Activated CD4-positive, CD25-positive, alpha-beta regulatory T cell treated with anti-CD3 and anti-CD28 coated beads, Interleukin-2, amount 50 U/mL, for 16 hours (primary cell): ENCODE measurements around the gene SUPT20H.
"Not testable (repeated sequence)": the region's sequence is repeated elsewhere in the genome, so short reads cannot be mapped to it uniquely, and the experiment has no call there.

Source experiments
- DNase-seq: peaks from one replicate; pipeline ENCODE4 v3.0.0-alpha.2; 2020; ENCODE audit warnings: low read depth, low spot score

The SUPT20H gene

DNA sequence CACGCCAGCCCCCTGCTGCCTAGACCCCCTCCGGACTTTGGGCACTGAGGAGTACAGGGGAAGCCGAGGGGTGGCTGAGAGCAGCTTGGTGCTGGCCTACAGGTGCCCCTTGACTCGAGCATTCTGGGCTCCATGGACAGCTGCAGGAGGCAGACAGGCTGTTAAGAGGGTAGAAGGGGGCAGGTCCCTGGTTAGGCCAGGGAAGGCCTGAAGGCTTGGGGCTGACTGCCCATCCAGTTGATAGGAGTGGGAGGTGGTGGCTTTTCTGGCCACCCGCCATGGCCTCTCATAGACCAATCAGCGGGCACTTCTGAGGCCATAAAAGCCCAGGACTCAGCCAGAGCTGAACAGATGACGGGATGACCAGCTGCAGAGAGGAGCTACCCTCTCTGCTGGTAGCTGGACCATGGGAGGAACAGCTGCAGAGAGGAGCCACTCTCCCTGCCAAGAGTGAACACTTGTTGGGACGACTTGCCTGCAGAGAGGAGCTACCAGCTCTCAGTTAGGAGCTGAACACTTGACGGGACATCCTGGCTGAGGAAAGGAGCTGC, 10.7 kb upstream of the SUPT20H start:
- DNase-seq, result no peak

DNA sequence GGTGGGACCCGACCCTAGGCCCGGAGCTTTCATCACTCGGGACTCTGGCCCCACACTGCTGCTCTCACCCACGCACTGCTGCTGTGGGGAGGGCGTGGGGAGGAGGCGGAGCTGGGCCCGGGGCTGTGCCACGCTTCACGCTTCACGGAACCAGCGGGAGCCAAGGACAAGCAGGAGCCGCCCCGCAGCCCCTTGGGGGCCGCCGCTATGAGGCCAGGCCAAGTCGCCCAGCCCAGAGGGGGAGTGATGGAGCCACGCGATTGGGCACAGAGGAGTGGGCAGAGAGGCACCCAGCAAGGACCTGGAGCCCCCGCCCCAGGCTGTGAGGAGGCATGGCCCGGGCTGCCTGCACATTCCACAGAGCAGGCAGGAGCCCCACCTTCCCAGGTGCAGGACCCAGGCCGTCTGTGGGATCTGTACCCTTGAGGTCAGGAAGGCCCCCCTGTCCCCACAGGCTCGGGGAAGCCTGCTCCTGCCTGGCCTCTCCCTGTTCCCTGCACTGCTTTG, 10.2 kb upstream of the SUPT20H start:
- no peak for DNase-seq

DNA sequence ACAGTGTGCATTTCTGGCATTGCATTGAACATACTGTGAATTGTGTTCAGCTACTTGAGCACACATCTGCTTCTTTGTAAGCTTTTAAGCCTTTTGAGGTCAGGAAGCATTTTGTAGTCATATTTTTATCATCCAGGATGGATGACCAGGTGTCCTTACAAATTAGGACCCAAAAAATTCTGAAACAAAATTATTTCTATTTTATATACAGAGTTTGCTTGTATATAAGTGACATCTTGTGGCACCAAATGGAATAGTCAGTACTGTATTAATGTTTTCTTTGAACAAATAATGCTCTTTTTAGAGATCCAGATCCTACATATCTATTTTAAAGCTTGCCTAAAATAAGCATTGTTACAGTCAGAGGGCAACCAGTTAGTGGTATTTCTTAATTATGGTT, 9.5 kb upstream of the SUPT20H start:
- DNase-seq, result no peak

DNA sequence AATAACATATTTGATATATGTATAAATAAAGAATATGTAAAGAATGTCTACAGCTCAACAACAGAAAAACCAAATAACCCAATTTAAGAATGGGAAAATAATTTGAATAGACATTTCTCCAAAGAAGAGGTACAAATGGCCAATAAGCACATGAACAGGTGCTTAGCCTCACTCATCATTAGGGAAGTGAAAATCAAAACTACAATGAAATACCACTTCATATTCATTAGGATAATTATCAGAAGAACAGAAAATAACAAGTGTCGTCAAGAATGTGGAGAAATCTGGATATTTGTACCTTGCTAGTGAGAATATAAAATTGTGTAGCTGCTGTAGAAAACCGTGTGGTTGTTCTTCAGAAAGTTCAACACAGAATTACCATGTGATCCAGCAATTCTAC, 8.4 kb upstream of the SUPT20H start:
- no peak for DNase-seq

DNA sequence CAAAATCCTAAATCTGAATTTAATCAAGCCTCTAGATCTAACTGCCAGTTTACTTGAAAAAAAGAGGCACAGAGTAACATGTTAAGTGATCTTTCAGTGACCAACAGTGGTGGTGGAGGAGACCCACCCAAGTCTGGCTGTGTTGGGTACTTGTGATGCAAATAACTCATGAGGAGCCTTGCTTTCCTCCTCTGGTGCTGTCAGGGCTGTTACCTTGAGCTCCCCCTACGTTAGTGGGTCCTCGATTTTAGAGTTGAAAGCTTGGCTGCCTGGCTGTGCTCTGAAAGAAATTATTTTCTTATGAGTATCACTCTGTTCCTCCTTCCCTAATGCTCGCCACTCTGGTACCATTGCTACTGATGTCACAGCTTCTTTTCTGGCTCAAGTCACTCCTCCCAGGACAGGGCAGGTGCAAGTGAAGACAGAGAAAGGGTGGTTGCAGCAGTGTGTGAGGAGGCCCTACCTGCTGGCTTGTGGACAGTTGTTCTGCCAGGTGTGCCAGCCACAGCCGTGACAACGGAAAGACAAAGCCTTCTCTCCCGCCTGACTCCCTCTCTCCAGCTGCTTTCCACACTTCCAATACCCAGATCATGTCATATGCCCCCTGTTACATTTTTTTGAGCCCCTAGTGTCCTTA, 6.5 kb upstream of the SUPT20H start:
- no peak for DNase-seq

DNA sequence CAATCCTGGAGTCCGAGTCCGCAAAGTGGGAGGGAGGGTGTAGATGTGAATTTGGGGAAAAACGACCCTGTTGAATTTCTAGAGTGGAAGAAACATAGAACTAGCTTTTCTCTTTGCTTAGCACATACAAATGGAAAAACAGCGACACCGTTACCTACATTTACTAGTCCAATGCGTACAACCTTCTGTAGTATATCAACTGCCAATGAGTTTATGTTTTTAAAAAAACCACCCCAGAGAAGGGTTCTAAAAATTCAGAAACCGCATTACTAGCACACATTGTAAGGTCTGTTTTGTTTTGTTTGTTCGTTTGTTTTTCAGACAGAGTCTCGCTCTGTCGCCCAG, 332 bp upstream of the SUPT20H start:
- DNase-seq, result no peak

DNA sequence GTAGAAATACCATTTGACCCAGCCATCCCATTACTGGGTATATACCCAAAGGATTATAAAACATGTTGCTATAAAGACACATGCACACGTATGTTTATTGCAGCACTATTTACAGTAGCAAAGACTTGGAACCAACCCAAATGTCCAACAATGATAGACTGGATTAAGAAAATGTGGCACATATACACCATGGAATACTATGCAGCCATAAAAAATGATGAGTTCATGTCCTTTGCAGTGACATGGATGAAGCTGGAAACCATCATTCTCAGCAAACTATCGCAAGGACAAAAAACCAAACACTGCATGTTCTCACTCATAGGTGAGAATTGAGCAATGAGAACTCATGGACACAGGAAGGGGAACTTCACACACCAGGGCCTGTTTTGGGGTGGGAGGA, 3.3 kb downstream of the SUPT20H start:
- not testable (repeated sequence) for DNase-seq

DNA sequence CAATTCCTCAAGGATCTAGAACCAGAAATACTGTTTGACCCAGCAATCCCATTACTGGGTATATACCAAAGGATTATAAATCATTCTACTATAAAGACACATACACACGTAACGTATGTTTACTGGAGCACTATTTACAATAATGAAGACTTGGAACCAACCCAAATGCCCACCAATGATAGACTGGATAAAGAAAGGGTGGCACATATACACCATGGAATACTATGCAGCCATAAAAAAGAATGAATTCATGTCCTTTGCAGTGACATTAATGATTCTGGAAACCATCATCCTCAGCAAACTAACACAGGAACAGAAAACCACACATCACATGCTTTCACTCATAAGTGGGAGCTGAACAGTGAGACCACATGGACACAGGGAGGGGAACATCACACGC, 6.4 kb downstream of the SUPT20H start:
- not testable (repeated sequence) for DNase-seq

DNA sequence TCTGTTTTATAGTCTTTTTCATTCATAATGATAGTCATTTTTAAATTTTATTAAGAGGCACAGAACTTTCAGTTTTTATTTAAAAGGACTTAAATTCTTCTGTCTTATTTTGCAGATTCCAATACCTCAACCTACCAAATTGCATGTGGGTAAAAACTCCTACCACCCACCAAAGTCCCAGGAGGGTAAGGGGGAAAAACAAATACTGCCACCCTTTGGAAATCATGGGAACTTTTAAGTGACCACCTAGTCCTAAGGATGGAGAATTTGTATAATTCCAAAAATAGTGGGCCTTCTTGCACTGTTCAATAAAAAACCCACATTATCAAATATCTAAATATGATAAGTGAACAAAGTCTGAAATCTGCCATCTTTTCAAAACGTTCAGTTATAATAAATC, 9.7 kb downstream of the SUPT20H start:
- DNase-seq, result no peak

DNA sequence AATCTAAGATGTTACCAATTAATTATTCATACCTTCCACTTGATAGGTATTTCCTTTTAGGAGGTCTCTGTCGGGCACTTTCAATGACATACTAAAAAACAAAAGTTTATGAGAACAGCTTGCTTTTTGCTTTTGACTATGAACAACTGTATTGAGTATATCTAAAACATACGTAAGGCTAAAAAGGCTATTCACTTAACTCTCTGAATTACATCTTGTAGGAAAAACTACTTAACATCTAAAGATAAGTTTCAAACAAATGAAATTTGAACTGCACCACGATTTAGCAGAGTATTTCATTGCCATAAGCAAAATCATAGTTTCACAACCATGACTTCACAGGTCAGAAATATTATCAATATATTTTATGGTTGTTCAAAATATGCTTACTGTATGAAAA, 11.6 kb downstream of the SUPT20H start:
- DNase-seq, result no peak

DNA sequence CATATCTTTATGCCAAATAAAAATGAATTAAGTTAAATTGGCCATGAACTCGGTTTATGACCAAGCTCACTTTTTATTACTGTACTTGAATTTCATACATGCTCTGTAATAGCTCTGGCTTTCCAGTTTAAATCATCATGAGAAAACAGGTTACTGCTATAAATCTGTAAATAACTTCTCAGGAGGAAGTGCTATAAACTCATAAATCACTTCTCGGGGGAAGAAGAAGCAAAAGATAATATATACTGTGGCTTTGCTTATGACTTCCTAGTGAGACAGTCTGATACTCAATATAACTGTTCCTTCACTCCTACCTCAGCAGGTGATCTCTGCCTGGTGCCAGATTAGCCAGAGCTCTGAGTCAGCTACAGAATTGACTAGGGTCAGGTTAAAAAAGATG, 12.5 kb downstream of the SUPT20H start:
- DNase-seq, result no peak

DNA sequence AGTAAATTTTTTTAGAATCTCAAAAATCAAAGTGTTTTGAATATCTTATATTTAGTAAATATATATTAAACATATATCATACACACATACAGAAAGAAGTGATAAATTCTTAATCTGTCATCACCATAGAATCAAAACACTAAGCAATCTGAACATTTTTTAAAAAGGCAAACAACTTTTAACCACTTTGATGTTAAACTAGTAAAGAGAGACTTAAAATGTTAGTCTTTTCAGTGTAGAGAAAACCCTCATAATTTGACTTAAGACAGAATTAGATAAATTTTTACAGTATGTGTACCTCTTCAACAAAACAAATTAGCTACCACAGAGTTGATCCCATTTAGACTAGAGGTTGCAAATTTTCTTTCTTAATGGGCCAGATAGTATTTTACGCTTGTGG, 13.4 kb downstream of the SUPT20H start:
- no peak for DNase-seq

DNA sequence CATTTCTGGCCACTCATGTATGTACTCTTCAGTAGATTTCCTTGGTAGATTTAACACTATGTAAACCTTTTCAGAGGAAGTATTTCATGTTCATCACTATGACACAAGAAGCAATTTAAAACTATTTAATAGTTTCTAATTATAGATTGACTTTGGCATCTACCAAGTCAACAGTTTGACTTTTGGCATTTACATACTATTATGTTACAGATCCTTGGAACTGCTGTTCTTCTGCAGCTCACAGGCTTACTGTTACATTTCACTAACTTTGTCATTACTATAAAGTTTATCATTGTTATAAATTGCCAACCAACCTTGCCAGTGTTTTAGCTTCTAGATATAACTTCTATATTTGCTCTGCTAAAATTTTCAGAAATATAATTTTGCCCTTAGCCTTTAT, 18.7 kb downstream of the SUPT20H start:
- no peak for DNase-seq

DNA sequence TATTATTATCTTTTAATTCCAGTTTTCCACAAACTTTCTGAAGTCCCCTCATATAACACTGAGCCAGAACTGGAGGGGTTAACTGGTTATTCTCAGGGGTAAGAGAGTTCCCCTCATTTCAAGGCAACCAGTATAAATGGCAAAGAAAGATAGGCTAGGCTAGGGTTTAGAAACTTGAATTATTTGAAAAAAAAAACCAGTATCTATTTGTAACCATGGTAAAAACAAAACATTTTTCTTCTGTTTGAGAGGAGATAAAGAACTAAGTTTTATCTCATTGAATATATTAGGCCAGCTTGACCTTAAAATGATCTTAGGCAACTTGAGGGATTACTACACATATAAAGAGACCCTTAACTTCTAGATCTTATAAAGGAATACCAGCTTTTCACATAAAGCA, 19.6 kb downstream of the SUPT20H start:
- no peak for DNase-seq

DNA sequence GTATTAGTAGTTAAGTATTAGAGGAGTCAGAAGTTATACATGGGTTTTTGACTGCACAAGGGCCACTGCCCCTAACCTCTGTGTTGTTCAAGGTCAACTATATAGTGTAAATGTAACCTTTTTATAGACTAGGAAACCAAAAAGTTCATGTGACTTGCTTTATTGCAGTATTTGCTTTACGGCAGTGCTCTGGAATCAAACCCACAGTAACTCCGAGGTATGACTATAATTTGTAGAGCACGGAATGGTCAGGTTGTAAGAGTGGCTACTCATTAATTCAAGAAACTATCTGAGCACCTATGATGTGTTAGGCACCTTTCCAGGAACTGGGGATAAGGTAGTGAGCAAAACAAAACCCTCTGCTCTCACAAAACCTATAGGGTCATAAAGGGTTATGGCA, 22.2 kb downstream of the SUPT20H start:
- no peak for DNase-seq

DNA sequence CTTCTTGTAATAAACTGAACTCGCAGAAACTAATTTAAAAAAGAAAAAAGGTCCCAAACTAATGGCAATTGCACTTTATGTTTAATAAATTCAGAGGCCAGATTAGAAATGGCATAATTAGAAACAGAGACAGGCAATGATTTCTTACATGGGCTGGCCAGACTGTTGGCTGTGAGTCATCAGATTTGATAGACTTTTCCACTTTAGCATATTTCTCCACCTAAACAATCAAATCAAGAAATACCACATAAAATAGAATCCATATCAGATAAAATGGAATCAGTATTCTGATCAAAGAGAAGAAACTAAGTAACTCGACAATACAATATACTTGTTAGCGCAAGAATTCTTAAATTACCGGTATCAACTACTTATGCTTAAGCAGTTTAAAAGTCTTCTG, 29.9 kb downstream of the SUPT20H start:
- DNase-seq, result no peak

DNA sequence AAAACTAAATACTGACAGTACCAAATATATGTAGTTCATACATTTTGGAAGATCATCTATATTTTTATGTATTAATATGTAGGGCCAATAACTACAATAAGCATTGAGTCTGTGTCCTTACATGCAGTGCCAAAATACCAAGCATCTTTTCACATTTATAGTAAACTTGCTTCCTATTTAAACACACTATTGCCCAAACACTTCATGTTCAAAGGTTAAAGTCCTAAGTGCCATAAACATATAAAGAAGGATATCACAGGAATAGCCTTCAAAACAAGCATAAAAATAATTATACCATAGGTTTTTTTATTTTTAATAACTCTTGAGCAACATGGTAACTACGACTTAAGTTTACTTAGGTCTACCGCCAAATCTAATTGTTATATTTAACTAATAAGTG, 31.8 kb downstream of the SUPT20H start:
- no peak for DNase-seq

DNA sequence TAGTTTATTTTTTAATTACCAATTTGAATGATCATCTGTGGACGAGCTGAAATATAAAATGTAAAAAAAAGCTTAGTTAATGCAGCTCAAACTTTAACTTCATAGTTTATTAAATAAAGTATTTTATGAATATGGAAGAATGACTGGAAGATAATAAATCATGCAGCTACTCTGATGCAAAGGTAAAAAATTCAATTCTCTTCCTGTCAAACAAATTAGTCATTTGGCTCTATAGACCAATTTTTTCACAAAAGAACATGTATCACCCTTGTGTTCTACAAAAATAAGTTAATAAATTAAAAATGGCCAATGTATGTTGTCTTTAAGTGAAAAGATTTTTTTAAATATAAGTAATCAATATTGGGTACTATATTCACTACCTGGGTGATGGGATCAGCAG, 32.7 kb downstream of the SUPT20H start:
- no peak for DNase-seq

DNA sequence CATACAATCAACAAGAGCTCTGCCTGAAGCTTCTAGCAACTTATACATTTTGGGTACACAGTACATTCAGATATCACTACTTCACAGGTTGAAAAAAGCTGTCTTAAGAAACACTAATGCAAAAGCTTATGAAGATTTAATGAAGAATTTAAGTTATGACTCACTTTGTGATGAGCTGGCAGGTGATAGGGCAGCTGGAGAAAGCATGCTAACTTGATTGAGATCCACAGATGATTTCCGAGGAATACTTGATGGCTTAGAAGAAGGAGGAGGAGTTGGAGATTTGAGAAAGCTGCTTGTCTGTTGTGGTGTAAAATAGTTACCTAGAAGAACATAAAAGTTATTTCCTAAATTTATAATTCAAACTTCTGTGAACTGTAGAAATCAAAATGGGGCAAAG, 35.6 kb downstream of the SUPT20H start:
- no peak for DNase-seq

DNA sequence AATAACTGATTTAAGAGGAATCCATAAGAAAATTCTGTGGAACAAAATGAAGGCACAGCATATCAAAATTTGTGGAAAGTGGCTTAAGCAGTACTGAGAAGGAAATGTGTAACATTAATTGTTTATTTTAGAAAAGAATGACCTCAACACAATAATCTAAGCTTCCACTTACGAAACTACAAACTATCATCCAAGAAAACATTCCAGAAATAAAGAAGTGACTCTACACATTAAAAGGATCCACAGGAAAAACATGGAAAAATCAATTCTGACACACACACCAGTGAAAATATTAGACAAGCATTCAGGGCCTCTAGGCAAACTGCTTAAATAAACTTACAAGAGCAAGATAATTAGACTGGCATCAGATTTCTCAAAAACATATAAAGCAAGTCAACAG, 44.9 kb downstream of the SUPT20H start:
- DNase-seq, result no peak

DNA sequence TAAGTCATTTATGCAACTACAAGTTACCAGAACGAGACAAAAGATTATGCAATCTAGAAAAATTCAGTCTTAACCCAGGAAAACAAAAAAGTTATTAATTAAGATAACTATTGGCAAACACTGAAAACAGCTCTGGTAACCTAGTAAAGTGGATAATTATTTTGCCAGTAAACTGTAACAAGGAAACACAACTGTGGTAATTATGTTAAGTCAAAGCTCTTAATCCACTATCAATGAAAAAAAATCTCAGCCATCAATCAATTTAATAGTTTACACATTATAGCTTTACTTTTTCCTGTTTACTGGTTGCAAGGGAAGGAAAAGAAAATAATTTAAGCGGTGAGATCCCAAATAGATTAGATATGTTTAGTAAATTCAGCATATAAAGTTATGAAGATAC, 47.7 kb downstream of the SUPT20H start:
- DNase-seq, result no peak

DNA sequence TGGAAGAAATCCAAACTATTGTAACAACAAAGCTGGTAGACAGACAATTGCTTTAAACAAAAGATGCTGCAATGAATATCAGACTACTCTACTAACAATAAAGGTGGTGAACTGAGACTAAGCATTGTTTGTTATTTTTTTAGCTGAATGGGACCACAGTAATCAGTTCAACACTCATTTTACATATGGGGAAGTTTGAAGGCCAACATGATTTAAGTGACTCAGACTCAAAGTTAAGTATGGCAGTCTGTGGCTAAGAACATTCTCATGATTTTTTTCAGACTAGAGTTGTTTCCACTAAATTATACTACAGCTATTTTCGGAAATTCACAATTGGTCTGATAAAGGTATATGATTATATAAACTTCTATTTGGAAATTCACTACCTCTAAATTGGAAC, 48.5 kb downstream of the SUPT20H start:
- no peak for DNase-seq

DNA sequence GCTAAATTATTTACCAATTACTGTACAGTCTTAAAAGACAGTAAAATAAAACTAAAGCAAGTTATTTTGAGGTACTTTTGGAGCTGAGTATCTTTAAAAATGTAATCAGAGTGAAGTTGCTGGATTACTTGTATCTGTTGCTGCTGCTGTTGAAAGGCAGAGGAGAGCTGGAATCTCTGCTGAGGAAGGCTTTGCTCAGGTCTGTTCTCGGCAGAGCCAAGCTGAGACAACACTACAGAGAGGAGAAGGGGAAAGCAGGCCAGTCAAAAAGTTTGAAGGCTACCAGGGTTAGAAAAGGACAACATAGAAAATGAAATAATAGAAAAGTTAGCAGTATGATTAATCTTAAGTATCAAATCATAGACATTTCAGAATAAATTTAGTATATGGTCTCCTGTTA, 49.1 kb downstream of the SUPT20H start:
- no peak for DNase-seq

DNA sequence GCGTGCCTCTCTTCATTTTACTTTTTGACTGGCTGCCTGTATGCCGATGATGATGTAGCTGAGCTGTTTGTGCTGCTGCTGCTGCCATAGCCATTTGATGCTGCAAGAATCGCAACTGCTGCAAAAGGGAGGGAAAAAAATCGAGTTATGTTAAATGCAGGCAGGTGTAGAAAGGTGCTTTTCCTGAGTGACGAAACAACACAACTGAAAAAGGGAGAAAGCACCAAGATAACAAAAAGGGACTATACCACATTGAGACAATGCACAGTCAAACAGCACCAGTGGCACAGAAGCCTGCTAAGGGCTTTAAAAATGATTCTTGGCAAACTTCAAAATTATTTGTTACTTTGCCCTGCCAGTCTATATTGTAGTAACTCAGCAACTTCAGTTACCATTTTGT, 49.8 kb downstream of the SUPT20H start:
- no peak for DNase-seq
